ENCODE data around the gene PMEPA1. TPM values are rescaled to one million over a fixed set of nuclear protein-coding genes. Genes with fewer than 3 reads are reported as not detected.

The PMEPA1 gene
- 1.3 and 4.2 TPM in 2 replicates for total RNA-seq

DNA sequence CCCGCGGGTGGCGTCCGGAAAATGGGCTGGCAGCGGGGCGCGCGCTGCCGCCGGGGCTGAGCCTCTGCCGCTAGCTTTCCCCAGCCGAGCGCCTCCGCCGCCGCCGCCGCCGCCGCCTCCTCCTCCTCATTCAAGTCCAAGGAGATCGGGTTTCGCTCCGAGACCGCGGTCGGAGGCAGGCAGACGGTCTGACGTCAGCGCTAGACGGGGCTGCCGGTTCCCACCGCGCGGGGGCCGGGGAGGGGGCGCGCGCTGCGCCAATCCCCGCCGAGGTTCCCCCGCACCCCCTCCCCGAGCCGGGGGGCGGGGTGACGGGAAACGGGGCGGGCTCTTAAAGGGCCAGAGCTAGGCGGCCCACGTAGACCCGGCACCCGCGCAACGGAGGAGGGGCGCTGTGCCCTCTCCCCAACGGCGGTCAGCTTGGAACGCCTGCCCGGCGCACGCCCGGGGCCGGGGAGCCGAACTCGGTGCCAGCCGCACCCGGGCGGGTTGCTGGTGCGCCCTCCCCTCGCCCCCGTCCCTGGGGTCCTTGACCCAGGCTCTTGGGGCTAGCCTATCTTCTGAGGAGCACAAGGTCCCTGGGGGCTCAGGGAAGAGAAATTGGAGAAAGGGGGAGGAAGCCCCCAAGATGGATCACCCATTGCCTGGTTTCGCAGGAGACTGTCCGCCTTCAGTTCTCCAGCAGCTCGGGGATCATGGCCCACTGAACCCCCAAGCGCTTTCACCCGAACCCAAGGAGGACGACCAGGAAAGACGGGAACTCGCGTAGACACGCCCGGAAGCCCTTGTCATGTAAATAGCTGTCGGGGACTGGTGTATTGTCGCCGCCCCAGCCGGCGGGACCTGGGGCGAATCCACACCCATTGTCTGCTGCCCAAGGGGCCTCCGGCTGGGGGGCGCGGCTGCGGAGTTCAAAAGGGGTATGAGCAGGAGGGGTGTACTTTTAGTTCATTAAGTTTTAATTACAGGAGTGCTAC lies at the start of gene PMEPA1:
Gene PMEPA1, minus strand, starts transcription at position 193 of the 977 bp plus-strand sequence. CDS start 433 bp downstream, outside the sequence.

DNA sequence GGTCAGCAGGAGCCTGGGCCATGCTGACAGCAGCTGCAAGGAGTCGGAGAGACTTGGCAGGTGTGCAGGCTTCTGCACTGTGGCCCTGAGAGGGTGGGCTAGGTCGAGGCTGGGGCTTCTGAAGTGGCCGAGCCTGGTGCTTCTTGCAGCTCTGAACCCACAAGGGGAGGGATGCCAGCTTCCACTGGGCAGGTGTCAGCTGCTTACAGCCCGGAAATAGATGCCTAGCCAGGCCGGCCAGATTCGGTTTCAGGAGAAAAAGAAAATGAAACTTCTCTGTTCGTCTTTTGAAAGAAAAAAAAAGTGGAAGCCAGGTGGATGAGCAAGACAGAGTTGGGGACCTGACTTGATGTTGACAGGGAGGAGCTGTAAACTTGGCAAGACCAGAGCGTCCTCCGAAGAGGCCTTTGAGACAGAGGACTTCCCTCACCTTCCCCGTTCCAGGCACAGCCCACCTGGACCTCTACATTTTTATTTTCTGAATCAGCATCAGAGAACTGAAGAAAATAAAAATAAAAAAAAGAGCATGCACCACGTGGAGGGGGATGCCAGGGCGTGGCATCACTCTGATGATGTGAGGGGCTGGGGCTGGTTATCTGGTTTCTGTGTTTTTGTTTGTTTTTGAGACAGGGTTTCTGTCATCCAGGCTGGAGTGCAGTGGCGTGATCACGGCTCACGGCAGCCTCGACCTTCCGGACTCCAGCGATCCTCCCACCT lies 89.4 kb downstream of the PMEPA1 start, which contains the start of gene ZBP1:
Gene ZBP1, minus strand, starts transcription at position 153 of the 717 bp plus-strand sequence. Its CDS starts 131 bp downstream, at position 22.

Other genes starting within 250 kb of the PMEPA1 start
- gene CTCFL, start 184.9 kb downstream of the PMEPA1 start, total RNA-seq, result not detected in 2 replicates
- gene PCK1, start 148.9 kb downstream of the PMEPA1 start, total RNA-seq, result not detected in 2 replicates
- not detected in 2 replicates for gene ZBP1, start 89.6 kb downstream of the PMEPA1 start, total RNA-seq